Retinal pigment epithelial cell (primary cell): ENCODE data around the gene PGRMC2.

Experiments
- DNase-seq: peaks from one replicate; pipeline ENCODE4 v3.0.0-alpha.2; 2010; ENCODE audit warnings: low read depth
- H3K4me3 ChIP-seq: 2 replicates; pipeline ENCODE4 v1.5.1; 2011; ENCODE audit warnings: mild to moderate bottlenecking, low read length, control low read depth, moderate library complexity
- TF ChIP-seq, protein P1 (sequence below): conservative IDR thresholded peaks from 2 replicates; pipeline ENCODE4 v1.5.1; 2011; ENCODE audit warnings: low read depth, low read length, control low read depth, inconsistent platforms

The PGRMC2 gene

GRCh38 chr4:128301979-128302378 lies 14.4 kb upstream of the PGRMC2 start:
- TF ChIP-seq, protein P1, sequence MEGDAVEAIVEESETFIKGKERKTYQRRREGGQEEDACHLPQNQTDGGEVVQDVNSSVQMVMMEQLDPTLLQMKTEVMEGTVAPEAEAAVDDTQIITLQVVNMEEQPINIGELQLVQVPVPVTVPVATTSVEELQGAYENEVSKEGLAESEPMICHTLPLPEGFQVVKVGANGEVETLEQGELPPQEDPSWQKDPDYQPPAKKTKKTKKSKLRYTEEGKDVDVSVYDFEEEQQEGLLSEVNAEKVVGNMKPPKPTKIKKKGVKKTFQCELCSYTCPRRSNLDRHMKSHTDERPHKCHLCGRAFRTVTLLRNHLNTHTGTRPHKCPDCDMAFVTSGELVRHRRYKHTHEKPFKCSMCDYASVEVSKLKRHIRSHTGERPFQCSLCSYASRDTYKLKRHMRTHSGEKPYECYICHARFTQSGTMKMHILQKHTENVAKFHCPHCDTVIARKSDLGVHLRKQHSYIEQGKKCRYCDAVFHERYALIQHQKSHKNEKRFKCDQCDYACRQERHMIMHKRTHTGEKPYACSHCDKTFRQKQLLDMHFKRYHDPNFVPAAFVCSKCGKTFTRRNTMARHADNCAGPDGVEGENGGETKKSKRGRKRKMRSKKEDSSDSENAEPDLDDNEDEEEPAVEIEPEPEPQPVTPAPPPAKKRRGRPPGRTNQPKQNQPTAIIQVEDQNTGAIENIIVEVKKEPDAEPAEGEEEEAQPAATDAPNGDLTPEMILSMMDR: no peak
- H3K4me3 ChIP-seq: no peak overlapping the region

DNA sequence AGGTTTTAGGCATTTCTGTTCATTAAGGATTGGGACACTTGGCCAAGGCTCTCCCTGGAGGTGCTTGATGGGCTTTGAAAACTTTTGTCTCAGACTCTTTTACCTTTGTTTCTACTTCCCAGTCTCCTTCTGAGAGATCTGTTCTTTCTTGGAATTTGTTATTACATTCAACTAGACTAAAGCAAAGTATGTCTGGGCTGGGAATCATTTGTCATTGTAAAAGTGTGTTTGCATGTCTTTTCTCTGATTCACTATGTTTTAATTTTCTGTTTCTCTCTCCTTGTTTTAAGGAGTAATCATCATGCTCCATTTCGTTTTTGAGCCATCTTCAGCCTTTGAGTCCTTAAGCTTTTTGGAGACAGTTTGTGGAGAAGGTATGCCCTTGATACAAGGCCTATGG lies 12.2 kb upstream of the PGRMC2 start:
- no peak for DNase-seq
- H3K4me3 ChIP-seq: no peak overlapping the region
- TF ChIP-seq, protein P1: no peak

More at GRCh38 chr4:128301979-128302378, 14.4 kb upstream of the PGRMC2 start:
- DNase-seq: no peak

- no peak overlapping the region for H3K4me3 ChIP-seq
- TF ChIP-seq, protein P1: no peak
- DNase-seq: no peak
Observed at GRCh38 chr4:128298852-128299251, 11.2 kb upstream of the PGRMC2 start.

DNA sequence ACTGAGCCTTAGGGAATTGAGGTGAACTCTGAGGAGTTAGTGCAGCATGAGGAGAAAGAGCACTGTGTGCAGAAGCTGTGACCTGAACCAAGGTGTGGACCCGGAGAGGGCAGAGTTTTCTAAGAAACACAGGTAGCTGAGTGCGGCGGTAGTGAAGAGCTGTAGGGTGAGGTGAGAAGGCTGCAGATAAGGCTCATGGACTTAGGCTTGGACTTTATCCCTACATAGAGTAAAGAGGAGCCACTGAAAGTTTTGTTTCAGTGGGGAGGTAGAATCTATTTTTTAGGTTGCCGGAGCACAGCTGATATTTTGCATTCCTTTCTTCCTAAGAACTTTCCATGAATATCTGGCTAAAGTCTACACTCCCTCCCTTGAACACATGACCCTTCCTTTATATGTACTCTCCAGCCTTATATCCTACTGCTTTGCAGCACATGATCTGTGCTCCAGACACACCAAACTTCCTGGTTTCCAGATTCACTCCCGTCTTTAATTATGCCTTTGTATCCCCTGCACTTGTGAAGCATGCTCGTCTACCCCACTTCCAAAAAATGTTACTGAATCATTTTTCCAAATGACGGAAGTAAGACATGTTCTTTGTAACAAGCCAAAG lies 10.6 kb upstream of the PGRMC2 start:
- H3K4me3 ChIP-seq: no peak overlapping the region
- TF ChIP-seq, protein P1: no peak
- no peak for DNase-seq

DNA sequence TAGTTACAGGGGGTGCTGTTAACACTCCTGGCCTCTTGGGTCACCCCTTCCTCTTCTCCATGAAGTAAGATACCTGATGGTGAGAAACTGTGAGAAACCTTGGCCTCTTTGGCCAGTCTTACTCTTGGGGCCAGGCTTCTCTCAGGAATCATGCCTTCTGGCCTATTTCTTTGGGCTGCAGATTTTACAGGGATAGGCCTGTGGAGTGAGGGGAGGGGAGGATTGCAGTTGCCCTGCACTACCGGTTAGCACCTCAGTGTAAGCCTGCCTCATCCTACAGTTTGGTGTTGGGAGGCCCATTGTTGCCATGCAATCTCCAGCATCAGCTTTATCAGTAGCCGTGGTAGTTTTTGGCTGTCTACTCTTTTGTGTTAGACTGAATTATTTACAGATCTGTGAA lies 7.6 kb upstream of the PGRMC2 start:
- no peak for DNase-seq
- TF ChIP-seq, protein P1: no peak
- H3K4me3 ChIP-seq: no peak overlapping the region

GRCh38 chr4:128294464-128294863 lies 6.9 kb upstream of the PGRMC2 start:
- TF ChIP-seq, protein P1: no peak
- DNase-seq: no peak
- H3K4me3 ChIP-seq: no peak overlapping the region

DNA sequence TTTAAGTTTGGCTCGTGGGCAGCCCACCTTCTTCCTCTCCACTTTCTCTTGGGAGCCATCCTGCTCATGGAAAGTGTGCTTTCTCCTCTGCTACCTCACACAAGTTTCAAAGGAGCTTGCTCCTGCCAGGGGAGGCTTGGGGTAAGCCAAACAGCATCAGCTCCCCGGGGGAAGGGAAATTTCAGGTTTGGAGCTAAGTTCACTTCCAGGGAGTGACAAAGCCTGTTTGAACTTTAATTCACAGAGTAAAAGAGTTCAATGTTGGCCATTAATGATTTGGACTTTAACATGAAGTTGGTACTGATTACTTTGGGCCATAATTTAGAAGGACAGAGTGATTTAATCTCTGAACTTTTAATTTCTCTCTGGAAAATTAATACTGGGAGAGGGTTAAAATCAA lies 4.7 kb upstream of the PGRMC2 start:
- H3K4me3 ChIP-seq: no peak overlapping the region
- TF ChIP-seq, protein P1: no peak
- DNase-seq: no peak
